Esophagus (tissue), 2 donors: ENCODE results near the gene P2RY4. TPM values are rescaled to one million over a fixed set of nuclear protein-coding genes. Genes with fewer than 3 reads are reported as not detected.
"Not testable (repeated sequence)": the region's sequence is repeated elsewhere in the genome, so short reads cannot be mapped to it uniquely, and the experiment has no call there.

Experiments
- H3K27ac ChIP-seq, 2 donors: one replicate each; pipeline ENCODE4 v1.5.1; 2013; ENCODE audit warnings: low read depth in 2 of 2, mild to moderate bottlenecking in 2 of 2, inconsistent platforms in 1 of 2, low read length in 1 of 2, moderate library complexity in 1 of 2
- H3K27me3 ChIP-seq, 2 donors: one replicate each; pipeline ENCODE4 v1.6.1; 2013; ENCODE audit warnings: low read length in 2 of 2, control low read depth in 1 of 2, mild to moderate bottlenecking in 1 of 2; ENCODE audit not compliant: insufficient read depth in 2 of 2, control insufficient read depth in 1 of 2
- H3K36me3 ChIP-seq, 2 donors: one replicate each; pipeline ENCODE4 v1.6.1; 2013; ENCODE audit warnings: low read length in 1 of 2; ENCODE audit not compliant: control insufficient read depth in 2 of 2, insufficient read depth in 2 of 2
- H3K4me1 ChIP-seq, 2 donors: one replicate each; pipeline ENCODE4 v1.6.1; 2013; ENCODE audit warnings: low read length in 1 of 2; ENCODE audit not compliant: control insufficient read depth in 2 of 2, insufficient read depth in 2 of 2
- H3K4me3 ChIP-seq, 2 donors: one replicate each; pipeline ENCODE4 v1.5.1; 2013; ENCODE audit warnings: low read length in 2 of 2, mild to moderate bottlenecking in 2 of 2, low read depth in 1 of 2, moderate library complexity in 1 of 2
- H3K9me3 ChIP-seq, 2 donors: one replicate each; pipeline ENCODE4 v1.6.1; 2013; ENCODE audit warnings: mild to moderate bottlenecking in 2 of 2, low read depth in 1 of 2, low read length in 1 of 2, moderate library complexity in 1 of 2; ENCODE audit not compliant: control insufficient read depth in 2 of 2, insufficient read depth in 1 of 2
- WGBS, 2 donors: extraction: QIAGEN DNeasy Blood & Tissue Kit; methylation state at CpG; one replicate each; pipeline ENCODE4 v1.1.7; 2013; 5-methylcytosine and 5-hydroxymethylcytosine counted together
- polyA plus RNA-seq, 2 donors: library from polyadenylated mRNA; stranded (reverse); fragments of 200-250 nt; gene quantifications; one replicate each; pipeline ENCODE4 v1.2.3, GENCODE V29; 2013
- donor health status: healthy with polysubstance abuse.
- donor health status: Bipolar disorder and iron deficiency.

The P2RY4 gene
- polyA plus RNA-seq, 2 donors, result 0.06 TPM; not detected in 1

DNA sequence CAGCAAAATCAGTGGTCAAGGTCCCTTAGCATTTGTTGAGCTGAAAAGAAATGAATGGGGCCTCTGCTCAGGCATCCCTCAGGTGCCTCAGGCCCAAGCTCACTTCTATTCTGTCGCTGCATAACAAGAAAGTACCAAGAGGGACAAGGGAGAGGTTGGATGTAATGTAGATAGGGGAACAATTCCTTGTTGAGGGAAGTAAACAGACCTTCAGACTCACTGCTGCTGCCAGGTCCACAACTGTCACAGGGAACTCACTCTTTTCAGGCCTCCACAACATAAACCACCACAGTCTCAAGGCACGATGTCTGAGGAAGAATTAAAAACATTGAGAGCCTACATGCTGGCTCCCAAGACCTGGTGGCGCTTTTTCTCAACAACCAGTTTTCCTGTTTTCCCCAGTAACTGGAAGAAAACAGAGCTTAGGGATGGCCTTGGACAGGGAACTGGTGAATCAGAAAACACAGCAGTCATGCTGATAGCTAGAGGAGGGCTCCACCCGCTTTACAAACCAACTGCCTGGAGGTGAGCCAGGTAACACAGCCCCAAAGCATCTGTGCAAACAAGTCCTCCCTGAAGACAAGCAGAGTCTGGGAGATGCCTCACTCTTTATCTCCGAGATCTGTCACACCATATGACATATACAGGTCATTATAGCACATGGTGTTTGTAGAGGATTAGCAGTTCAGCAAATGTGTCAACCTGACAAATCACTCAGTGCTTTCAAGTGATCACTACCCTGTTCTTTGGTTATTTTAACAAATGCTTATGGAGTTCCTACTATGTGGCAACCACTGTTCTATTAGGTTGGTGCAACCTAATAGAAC lies 39.9 kb downstream of the P2RY4 start:
- no peaks in the 10 kb centered on the region for H3K27me3 ChIP-seq
- no peak overlapping the region for H3K4me3 ChIP-seq
- H3K4me1 ChIP-seq, result no peaks in the 10 kb centered on the region
- no peaks in the 10 kb centered on the region for H3K36me3 ChIP-seq
- no peak overlapping the region for H3K27ac ChIP-seq
- 48 to 54% methylated on average over 5 of the region's 5 CpGs for WGBS, 2 donors
- no peaks in the 10 kb centered on the region for H3K9me3 ChIP-seq

- H3K4me3 ChIP-seq, H3K4me1 ChIP-seq, H3K9me3 ChIP-seq, H3K27ac ChIP-seq, H3K36me3 ChIP-seq, H3K27me3 ChIP-seq: not testable (repeated sequence)
- WGBS, 2 donors, result 55 to 56% methylated on average over 6 of the region's 6 CpGs
These were observed 50.4 kb downstream of the P2RY4 start for GRCh38 chrX:70209570-70209969.

DNA sequence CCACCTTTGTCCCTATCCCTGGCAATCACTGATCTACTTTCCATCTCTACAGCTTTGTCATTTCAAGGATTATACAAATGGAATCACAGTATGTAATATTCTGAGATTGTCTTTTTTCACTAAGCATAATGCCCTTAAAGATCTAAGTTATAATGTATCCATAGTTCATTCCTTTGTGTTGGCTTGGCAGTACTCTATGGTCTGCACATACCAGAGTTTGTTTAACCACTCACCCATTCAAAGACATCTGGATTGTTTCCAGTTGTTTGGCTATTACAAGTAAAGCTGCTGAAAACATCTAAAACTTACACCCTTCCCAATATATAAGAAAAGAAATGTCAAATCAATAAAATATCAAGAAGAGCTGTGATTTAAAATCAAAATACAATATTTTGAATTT lies 51.5 kb downstream of the P2RY4 start:
- peaks cover 0 to 5% of the 10 kb centered on the region in 2 donors for H3K27me3 ChIP-seq
- H3K9me3 ChIP-seq, result no peaks in the 10 kb centered on the region
- H3K27ac ChIP-seq, result no peak overlapping the region
- no peaks in the 10 kb centered on the region for H3K4me1 ChIP-seq
- H3K4me3 ChIP-seq, result no peak overlapping the region
- H3K36me3 ChIP-seq, result no peaks in the 10 kb centered on the region

Other genes with a start within 250 kb of the P2RY4 start
- gene AWAT2, start 210.3 kb downstream of the P2RY4 start, polyA plus RNA-seq, result not detected
- not detected for gene OTUD6A, start 197.7 kb downstream of the P2RY4 start, polyA plus RNA-seq
- 10 to 100 TPM; 25.2 to 45.4 TPM for gene IGBP1, start 126.8 kb downstream of the P2RY4 start, polyA plus RNA-seq
- not detected for gene DGAT2L6, start 82.7 kb downstream of the P2RY4 start, polyA plus RNA-seq
- gene AWAT1, start 25.5 kb downstream of the P2RY4 start, polyA plus RNA-seq, result not detected
- gene ARR3, start 8.1 kb upstream of the P2RY4 start, polyA plus RNA-seq, result not detected
- not detected for gene RAB41, start 22.0 kb upstream of the P2RY4 start, polyA plus RNA-seq
- 10 to 100 TPM; 54.2 to 78.0 TPM for gene PDZD11, start 29.7 kb upstream of the P2RY4 start, polyA plus RNA-seq
- gene KIF4A, start 29.9 kb upstream of the P2RY4 start, polyA plus RNA-seq, result 1 to 10 TPM; 1.7 to 3.5 TPM
- gene GDPD2, start 163.1 kb upstream of the P2RY4 start, polyA plus RNA-seq, result under 1 TPM; 0.28 to 0.34 TPM
- 10 to 100 TPM; 13.8 to 19.0 TPM for gene DLG3, start 184.6 kb upstream of the P2RY4 start, polyA plus RNA-seq